Fibroblast of lung (primary cell): Measurements from ENCODE around the gene TBC1D22A. TPM values are rescaled to one million over a fixed set of nuclear protein-coding genes. Genes with fewer than 3 reads are reported as not detected.

Experiments used
- DNase-seq, 2 donors: peaks; one replicate each; pipeline versions ENCODE4 v3.0.0 to v3.0.0-alpha.2; 2010; ENCODE audit warnings: low read depth in 2 of 2
- H2AFZ ChIP-seq: 2 replicates; pipeline ENCODE4 v1.5.1; 2012; ENCODE audit warnings: low read length, control low read depth, inconsistent platforms
- H3K27ac ChIP-seq: 2 replicates; pipeline ENCODE4 v1.5.1; 2011; ENCODE audit warnings: low read length, control low read depth; ENCODE audit not compliant: insufficient read depth
- H3K27me3 ChIP-seq: 2 replicates; pipeline ENCODE4 v1.5.1; 2011; ENCODE audit warnings: mild to moderate bottlenecking, low read length; ENCODE audit not compliant: control insufficient read depth, insufficient read depth
- H3K36me3 ChIP-seq: 2 replicates; pipeline ENCODE4 v1.5.1; 2011; ENCODE audit warnings: low read length; ENCODE audit not compliant: control insufficient read depth, insufficient read depth
- H3K4me1 ChIP-seq: 2 replicates; pipeline ENCODE4 v1.5.1; 2011; ENCODE audit warnings: low read length; ENCODE audit not compliant: control insufficient read depth, insufficient read depth; ENCODE audit errors: extremely low read depth
- H3K4me2 ChIP-seq: 2 replicates; pipeline ENCODE4 v1.5.1; 2011; ENCODE audit warnings: low read length, control low read depth; ENCODE audit not compliant: insufficient read depth; ENCODE audit errors: extremely low read depth
- H3K4me3 ChIP-seq, 4 experiments: fragments of 200-600 bp in 1 of 4; sonication (generic) in 1 of 4; replicated peaks in 1 of 4; 2 replicates each; pipeline ENCODE4 v1.5.1; 2011 to 2016; ENCODE audit warnings: low read length in 4 of 4, low read depth in 3 of 4, mild to moderate bottlenecking in 3 of 4, control low read depth in 2 of 4, inconsistent platforms in 1 of 4, mixed read lengths in 1 of 4; ENCODE audit not compliant: insufficient read depth in 1 of 4; ENCODE audit errors: control extremely low read depth in 1 of 4
- H3K79me2 ChIP-seq: 2 replicates; pipeline ENCODE4 v1.5.1; 2012; ENCODE audit warnings: mild to moderate bottlenecking, low read length, inconsistent platforms; ENCODE audit not compliant: control insufficient read depth, insufficient read depth
- H3K9ac ChIP-seq: 2 replicates; pipeline ENCODE4 v1.5.1; 2011; ENCODE audit warnings: mild to moderate bottlenecking, low read length, control low read depth; ENCODE audit not compliant: insufficient read depth
- H3K9me3 ChIP-seq: 2 replicates; pipeline ENCODE4 v1.5.1; 2012; ENCODE audit warnings: low read depth, low read length; ENCODE audit not compliant: control insufficient read depth, insufficient read depth
- H4K20me1 ChIP-seq: 2 replicates; pipeline ENCODE4 v1.5.1; 2011; ENCODE audit warnings: low read length; ENCODE audit not compliant: control insufficient read depth, insufficient read depth; ENCODE audit errors: extremely low read depth
- EZH2 ChIP-seq: IDR thresholded peaks from 2 replicates; pipeline ENCODE4 v1.5.1; 2012; ENCODE audit warnings: low read length, control low read depth, mild to moderate bottlenecking; ENCODE audit errors: missing control alignments
- polyA plus RNA-seq, 2 donors: library from polyadenylated mRNA; depleted of rRNA in 1 of 2; stranded (reverse) in 1 of 2; unstranded in 1 of 2; fragments of >200 nt; gene quantifications; 2 replicates each; pipeline ENCODE4 v1.2.1, GENCODE V29; 2011 to 2012; ENCODE audit warnings: missing spikeins in 1 of 2
- total RNA-seq: library from RNA; depleted of rRNA; stranded (reverse); fragments of >200 nt; gene quantifications from 2 replicates; pipeline ENCODE4 v1.2.1, GENCODE V29; 2014
- TF ChIP-seq, protein P1 (sequence below), 2 donors: IDR thresholded peaks in 1 of 2; conservative IDR thresholded peaks in 1 of 2; 1 replicate in 1 of 2; 2 replicates in 1 of 2; pipeline ENCODE4 v1.5.1; 2011 to 2012; ENCODE audit warnings: low read length in 2 of 2, control low read depth in 1 of 2, inconsistent platforms in 1 of 2, low read depth in 1 of 2, mild to moderate bottlenecking in 1 of 2

TBC1D22A gene
- total and polyA plus RNA-seq, 2 donors (not counting 1 experiment from before 2014, with no cell fraction given) = 11.6 to 17.6 TPM

- Histone ChIP-seq H3K9ac (no peak overlapping the region), H3K4me3 (no peak overlapping the region), H3K27me3 (no peaks in the 10 kb centered on the region), H3K27ac (no peak overlapping the region), H3K4me1 (no peaks in the 10 kb centered on the region), H3K9me3 (no peaks in the 10 kb centered on the region), H3K79me2 (no peaks in the 10 kb centered on the region), H4K20me1 (no peaks in the 10 kb centered on the region), H3K36me3 (no peaks in the 10 kb centered on the region), H2AFZ (no peak overlapping the region), H3K4me2 (no peak overlapping the region)
- TF ChIP-seq EZH2 = no peak
- TF ChIP-seq, protein P1, sequence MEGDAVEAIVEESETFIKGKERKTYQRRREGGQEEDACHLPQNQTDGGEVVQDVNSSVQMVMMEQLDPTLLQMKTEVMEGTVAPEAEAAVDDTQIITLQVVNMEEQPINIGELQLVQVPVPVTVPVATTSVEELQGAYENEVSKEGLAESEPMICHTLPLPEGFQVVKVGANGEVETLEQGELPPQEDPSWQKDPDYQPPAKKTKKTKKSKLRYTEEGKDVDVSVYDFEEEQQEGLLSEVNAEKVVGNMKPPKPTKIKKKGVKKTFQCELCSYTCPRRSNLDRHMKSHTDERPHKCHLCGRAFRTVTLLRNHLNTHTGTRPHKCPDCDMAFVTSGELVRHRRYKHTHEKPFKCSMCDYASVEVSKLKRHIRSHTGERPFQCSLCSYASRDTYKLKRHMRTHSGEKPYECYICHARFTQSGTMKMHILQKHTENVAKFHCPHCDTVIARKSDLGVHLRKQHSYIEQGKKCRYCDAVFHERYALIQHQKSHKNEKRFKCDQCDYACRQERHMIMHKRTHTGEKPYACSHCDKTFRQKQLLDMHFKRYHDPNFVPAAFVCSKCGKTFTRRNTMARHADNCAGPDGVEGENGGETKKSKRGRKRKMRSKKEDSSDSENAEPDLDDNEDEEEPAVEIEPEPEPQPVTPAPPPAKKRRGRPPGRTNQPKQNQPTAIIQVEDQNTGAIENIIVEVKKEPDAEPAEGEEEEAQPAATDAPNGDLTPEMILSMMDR (conservative IDR thresholded peaks at IDR 0.05 in 1 of 2, IDR thresholded peaks at IDR 0.05 in 1 of 2; ENCODE audit: low read depth in 1 of 2, low read length in 2 of 2) = no peak
- no peak for DNase-seq
Observed at GRCh38 chr22:47191671-47192650, 429.5 kb downstream of the TBC1D22A start.

DNA sequence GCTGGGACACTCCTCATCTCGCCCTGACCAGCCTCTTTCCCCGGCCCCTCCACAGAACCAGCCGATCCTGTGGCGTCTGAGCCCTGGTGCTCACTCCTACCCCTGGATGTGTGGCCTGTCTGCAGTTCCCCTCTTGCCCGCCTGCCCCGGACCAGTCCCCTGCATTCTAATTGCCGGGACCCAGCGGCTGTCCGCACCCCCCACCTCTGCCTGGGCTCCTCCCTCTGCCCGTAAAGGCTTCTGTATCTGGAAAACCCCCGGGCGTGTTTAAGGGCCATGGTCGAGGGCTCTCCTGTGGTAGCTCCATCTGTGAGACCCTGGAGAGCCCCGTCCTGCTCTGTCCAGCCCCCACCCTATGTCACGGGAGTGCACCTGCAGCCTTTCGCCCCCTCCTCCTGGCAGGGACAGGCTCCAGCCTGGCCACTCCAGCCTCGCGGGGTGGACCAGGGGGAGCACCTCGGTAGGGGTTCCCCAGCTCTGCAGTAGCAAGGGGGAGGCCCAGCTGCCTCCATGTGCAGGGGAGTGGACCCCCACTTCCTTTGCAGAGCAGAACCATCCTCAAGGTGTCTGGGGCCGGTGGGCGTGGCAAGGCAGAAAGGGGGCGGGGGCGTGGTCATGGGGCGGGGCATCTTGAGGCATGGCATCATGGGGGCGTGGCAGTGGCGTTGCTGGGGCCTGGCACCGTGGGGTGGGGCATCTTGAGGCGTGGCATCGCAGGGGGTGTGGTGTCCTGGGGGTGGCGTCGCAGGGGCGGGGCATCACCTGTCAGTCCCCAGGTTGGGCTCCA, 430.4 kb downstream of the TBC1D22A start:
- H3K4me2 ChIP-seq = no peak overlapping the region
- H3K79me2 ChIP-seq = no peaks in the 10 kb centered on the region
- TF ChIP-seq, protein P1 (conservative IDR thresholded peaks at IDR 0.05 in 1 of 2, IDR thresholded peaks at IDR 0.05 in 1 of 2; ENCODE audit: low read depth in 1 of 2, low read length in 2 of 2) = no peak
- TF ChIP-seq EZH2 = no peak
- no peak overlapping the region for H3K9ac ChIP-seq
- H4K20me1 ChIP-seq = no peaks in the 10 kb centered on the region
- H3K9me3 ChIP-seq = no peaks in the 10 kb centered on the region
- no peaks in the 10 kb centered on the region for H3K36me3 ChIP-seq
- H2AFZ ChIP-seq = no peak overlapping the region
- DNase-seq = no peak
- no peaks in the 10 kb centered on the region for H3K27me3 ChIP-seq
- no peak overlapping the region for H3K4me3 ChIP-seq
- H3K4me1 ChIP-seq = no peaks in the 10 kb centered on the region
- no peak overlapping the region for H3K27ac ChIP-seq

DNA sequence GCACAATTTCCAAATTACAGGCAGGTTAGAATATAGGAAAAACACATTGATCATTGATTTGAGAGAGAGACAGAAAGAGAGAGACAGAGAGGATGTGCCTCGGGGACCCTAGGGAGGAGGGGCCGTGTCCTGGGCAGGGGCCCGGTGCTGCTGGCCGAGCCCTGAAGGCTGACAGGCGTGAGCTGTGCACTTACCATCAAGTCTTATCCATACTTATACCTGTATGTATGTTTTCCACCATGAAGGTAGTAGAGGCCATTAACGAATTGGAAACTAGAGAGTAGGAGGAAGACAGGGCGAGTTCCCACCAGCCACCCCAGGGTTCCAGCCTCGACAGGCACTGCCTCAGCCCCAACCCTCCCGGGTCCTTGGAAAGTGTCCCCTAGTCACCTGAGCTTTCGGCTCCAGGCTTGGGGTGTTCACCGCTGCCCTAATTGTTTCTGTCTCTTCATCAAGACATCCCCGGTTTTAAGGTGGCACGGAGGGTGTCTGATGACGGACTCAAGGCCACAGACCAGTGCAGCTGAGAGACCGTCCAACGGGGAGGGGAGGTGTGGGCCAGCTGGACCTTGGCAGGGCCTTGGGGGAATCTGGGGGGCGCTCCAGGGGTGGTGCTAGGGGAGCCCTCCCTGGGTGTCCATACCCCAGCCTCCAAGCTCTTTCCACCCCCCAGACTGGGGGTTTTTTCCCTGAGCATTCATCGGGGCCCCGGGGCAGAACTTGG, 431.3 kb downstream of the TBC1D22A start:
- Histone ChIP-seq H2AFZ (no peak overlapping the region), H3K27ac (no peak overlapping the region), H3K4me2 (no peak overlapping the region), H3K36me3 (no peaks in the 10 kb centered on the region), H3K27me3 (no peaks in the 10 kb centered on the region), H3K79me2 (no peaks in the 10 kb centered on the region), H3K4me3 (no peak overlapping the region), H3K4me1 (no peaks in the 10 kb centered on the region), H3K9ac (no peak overlapping the region), H4K20me1 (no peaks in the 10 kb centered on the region), H3K9me3 (no peaks in the 10 kb centered on the region)
- TF ChIP-seq, protein P1 (conservative IDR thresholded peaks at IDR 0.05 in 1 of 2, IDR thresholded peaks at IDR 0.05 in 1 of 2; ENCODE audit: low read depth in 1 of 2, low read length in 2 of 2) = no peak
- TF ChIP-seq EZH2 = no peak
- no peak for DNase-seq
